ENCODE data around the gene CPEB1.
"Not testable (repeated sequence)": the region's sequence is repeated elsewhere in the genome, so short reads cannot be mapped to it uniquely, and the experiment has no call there.

CPEB1 gene

DNA sequence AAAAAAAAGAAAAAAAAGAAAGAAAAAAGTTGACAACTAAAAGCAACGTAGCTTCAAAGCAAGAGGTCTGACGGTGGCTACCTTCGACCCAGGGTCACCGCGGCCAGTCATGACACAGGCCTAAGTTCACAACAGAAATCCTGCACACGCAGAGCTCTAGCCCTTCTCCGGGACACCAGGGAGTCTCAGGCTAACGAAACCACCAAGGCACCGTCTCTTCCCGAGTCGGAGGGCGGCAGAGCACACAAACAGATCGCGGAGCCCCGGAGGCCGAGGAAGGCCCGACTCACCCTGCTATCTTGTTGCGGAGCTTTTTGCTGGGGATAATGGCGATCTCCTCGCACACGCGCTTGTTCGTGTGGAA is 107.5 kb downstream of the CPEB1 start:
- intact Hi-C loops (cut with DNase I; ENCODE audit: low total_unique reads): loop anchor here (10.0 kb wide), 2 partner anchors 105 to 665 kb away; partner anchors contain the start of genes CPEB1 and HDGFL3
- no peak for DNase-seq

DNA sequence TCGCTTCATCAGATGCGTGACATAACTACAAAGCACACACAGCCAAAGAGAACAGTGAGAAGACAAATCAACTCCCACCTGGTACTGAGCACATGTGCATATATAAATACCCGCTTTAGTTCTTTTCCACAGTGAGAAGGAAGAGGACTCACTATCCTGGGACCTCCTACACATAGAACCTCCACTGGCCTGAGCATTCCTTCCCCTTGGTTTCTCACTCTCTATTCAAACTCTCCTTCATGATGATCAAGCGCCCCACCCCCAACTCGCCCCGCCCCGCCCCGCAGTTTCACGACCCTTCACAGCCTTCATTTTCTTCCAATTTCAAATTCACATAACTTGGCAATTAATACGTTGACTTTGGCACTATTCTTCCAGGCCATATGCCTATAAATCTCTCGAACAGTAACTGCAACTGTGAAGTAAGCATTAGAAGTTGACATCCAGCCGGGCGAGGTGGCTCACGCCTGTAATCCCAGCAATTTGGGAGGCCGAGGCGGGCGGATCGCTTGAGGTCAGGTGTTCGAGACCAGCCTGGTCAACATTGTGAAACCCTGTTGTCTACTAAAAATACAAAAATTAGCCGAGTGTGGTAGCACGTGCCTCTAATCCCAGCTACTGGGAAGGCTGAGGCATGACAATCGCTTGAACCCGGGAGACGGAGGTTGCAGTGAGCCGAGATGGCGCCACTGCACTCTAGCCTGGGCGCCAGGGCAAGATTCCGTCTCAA is 108.0 kb downstream of the CPEB1 start:
- H3K4me3 ChIP-seq: peak overlapping the region; percentile 77 to 83
- no peak for DNase-seq
- TF ChIP-seq, protein P1, sequence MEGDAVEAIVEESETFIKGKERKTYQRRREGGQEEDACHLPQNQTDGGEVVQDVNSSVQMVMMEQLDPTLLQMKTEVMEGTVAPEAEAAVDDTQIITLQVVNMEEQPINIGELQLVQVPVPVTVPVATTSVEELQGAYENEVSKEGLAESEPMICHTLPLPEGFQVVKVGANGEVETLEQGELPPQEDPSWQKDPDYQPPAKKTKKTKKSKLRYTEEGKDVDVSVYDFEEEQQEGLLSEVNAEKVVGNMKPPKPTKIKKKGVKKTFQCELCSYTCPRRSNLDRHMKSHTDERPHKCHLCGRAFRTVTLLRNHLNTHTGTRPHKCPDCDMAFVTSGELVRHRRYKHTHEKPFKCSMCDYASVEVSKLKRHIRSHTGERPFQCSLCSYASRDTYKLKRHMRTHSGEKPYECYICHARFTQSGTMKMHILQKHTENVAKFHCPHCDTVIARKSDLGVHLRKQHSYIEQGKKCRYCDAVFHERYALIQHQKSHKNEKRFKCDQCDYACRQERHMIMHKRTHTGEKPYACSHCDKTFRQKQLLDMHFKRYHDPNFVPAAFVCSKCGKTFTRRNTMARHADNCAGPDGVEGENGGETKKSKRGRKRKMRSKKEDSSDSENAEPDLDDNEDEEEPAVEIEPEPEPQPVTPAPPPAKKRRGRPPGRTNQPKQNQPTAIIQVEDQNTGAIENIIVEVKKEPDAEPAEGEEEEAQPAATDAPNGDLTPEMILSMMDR (IDR thresholded peaks at IDR 0.05): no peak
- peak overlapping the region; percentile 87 for H3K27ac ChIP-seq
- H3K27me3 ChIP-seq: no peaks in the 10 kb centered on the region
- intact Hi-C loops (cut with DNase I; ENCODE audit: low total_unique reads): no loop called here
- H3K36me3 ChIP-seq: peaks cover 41 to 48% (median 42%) of the 10 kb centered on the region in 3 donors
- H3K9me3 ChIP-seq: no peaks in the 10 kb centered on the region
- peaks cover 0 to 34% (median 13%) of the 10 kb centered on the region in 4 donors for H3K4me1 ChIP-seq

More for the DNA sequence above, 107.5 kb downstream of the CPEB1 start:
- H3K9me3 ChIP-seq: no peaks in the 10 kb centered on the region
- H3K36me3 ChIP-seq: peaks cover 35 to 43% (median 36%) of the 10 kb centered on the region in 3 donors
- no peaks in the 10 kb centered on the region for H3K27me3 ChIP-seq
- H3K27ac ChIP-seq: peak overlapping the region; percentile 87
- peak overlapping the region; percentile 77 to 83 for H3K4me3 ChIP-seq
- TF ChIP-seq, protein P1 (IDR thresholded peaks at IDR 0.05): no peak
- peaks cover 0 to 34% (median 13%) of the 10 kb centered on the region in 4 donors for H3K4me1 ChIP-seq

DNA sequence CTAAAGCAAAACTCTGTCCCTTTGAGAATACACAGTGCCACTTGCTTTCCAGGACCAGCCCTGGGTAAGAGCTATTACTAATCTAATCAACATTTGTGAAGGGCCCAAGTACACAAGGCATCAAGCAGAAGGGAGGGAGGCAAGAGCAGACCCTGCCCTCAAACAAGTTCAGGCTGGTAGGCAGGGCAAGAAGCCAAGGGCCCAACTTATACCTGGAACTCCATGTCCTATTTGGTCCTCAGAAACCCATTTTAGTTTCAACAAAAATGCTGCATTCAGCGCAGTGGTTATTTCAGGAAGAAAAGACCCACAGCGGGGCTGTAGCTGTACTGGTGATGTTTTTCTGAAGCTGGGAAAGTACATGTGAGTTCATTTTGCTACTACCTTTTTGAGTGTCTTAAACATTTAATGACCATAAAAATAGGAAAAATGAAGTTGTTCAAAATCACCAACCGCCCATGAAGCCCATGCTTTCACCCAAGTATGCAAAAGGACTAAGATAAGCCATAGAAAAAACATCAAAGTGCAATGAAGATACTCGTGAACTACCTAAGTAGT is 109.7 kb downstream of the CPEB1 start:
- Histone ChIP-seq H3K9me3 (no peaks in the 10 kb centered on the region), H3K36me3 (peaks cover 47 to 64% (median 59%) of the 10 kb centered on the region in 3 donors), H3K4me1 (peaks cover 0 to 34% (median 13%) of the 10 kb centered on the region in 4 donors), H3K4me3 (no peak overlapping the region), H3K27ac (no peak overlapping the region), H3K27me3 (no peaks in the 10 kb centered on the region)
- intact Hi-C loops (cut with DNase I; ENCODE audit: low total_unique reads): no loop called here
- TF ChIP-seq, protein P1 (IDR thresholded peaks at IDR 0.05): no peak
- no peak for DNase-seq

DNA sequence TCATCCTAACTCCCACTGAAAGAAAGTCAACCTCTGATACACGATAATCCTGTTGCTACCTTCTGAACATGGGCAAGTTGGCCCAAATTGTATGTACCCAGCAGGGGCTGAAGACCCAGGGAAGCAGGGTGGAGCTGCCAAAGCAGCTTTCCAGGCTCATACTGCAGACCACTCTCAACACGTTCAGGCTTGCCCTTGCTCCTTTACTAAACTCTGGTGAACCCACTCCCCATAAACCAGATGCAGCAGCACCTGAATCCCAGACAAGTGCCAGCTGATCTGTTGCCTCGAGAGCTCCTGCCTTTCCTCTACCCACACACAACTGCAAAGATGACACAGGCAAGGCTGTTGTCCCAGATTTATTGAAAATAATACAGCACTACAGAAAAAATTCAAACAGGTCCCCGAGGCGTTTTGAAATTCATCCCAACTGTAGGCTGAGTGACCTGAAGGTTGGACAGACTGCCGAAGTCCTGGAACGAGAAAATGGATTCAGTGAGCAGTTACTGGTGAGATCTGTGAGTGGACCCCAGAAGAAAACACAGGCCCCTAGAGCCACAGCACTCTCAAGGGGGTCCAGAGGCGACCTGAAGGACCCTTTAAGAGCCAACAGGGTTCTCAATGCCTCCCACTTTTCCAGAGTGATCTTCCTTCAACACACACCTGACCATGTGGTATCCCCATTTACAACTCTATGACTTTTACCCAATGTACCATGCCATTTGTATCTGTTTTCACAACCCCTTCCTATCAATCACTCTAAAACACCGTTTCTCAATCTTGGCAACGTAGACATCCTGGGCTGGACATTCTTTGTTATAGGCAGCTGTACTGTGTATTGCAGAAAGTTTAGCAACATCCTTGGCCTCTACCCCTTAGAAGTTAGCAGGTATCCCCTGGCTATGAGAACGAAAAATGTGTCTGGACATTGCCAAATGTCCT is 110.5 kb downstream of the CPEB1 start:
- intact Hi-C loops (cut with DNase I; ENCODE audit: low total_unique reads): no loop called here
- Histone ChIP-seq H3K27ac (no peak overlapping the region), H3K36me3 (peaks cover 47 to 64% (median 60%) of the 10 kb centered on the region in 3 donors), H3K4me3 (no peak overlapping the region), H3K27me3 (no peaks in the 10 kb centered on the region), H3K9me3 (no peaks in the 10 kb centered on the region), H3K4me1 (peaks cover 0 to 34% (median 13%) of the 10 kb centered on the region in 4 donors)
- DNase-seq: no peak
- TF ChIP-seq, protein P1 (IDR thresholded peaks at IDR 0.05): no peak

DNA sequence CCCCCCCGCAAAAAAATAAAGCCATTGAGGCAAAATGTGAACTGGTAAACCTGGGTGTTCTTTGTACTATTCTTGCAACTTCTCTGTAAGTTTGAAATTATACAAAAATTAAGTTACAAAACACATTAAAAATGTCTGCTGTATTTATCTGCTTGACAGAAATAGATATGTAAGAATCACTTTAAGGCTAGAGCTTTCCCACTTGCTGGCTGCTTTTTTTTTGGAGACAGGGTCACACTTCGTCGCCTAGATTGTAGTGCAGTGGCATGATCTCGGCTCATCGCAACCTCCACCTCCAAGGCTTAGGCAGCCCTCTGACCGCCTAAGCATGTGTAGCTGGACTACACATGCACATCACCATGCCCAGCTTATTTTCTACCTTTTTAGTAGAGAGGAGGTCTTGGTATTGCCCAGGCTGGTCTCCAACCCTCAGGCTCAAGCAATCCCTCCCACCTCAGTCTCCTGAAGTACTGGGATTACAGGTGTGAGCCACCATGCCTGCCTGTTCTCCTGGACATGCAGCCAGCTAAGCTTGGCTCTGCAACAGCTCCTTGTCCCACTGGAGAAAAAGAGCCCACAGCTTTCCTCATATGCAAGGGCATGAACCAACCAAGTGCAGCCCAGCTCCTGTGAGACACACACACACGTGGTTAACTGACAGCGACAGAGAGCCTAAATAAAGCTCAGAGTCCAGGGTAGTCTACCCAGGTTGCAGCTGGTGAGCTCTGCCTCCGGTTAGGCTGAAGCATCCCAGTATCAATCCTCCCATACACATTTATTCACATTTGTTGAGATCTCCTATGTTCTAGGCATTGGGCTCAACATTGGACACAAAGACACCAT is 111.4 kb downstream of the CPEB1 start:
- H3K9me3 ChIP-seq: no peaks in the 10 kb centered on the region
- TF ChIP-seq, protein P1 (IDR thresholded peaks at IDR 0.05): no peak
- no peak overlapping the region for H3K27ac ChIP-seq
- H3K27me3 ChIP-seq: no peaks in the 10 kb centered on the region
- H3K4me1 ChIP-seq: peaks cover 0 to 32% (median 13%) of the 10 kb centered on the region in 4 donors
- H3K4me3 ChIP-seq: no peak overlapping the region
- no peak for DNase-seq
- intact Hi-C loops (cut with DNase I; ENCODE audit: low total_unique reads): no loop called here
- peaks cover 47 to 64% (median 60%) of the 10 kb centered on the region in 3 donors for H3K36me3 ChIP-seq

DNA sequence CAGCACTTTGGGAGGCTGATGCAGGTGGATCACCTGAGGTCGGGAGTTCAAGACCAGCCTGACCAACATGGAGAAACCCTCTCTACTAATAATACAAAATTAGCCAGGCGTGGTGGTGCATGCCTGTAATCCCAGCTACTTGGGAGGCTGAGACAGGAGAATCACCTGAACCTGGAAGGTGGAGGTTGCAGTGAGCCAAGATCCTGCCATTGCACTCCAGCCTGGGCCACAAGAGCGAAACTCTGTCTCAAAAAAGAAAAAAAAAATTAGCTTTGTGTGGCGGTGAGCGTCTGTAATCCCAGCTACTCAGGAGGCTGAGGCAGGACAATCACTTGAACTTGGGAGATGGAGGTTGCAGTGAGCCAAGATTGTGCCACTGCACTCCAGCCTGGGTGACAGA is 112.0 kb downstream of the CPEB1 start:
- Histone ChIP-seq H3K36me3 (peaks cover 47 to 64% (median 60%) of the 10 kb centered on the region in 3 donors), H3K4me1 (peaks cover 0 to 37% (median 15%) of the 10 kb centered on the region in 4 donors)
- H3K4me3 ChIP-seq; H3K27me3 ChIP-seq; intact Hi-C loops (cut with DNase I; ENCODE audit: low total_unique reads); DNase-seq; H3K9me3 ChIP-seq; H3K27ac ChIP-seq: not testable (repeated sequence)

DNA sequence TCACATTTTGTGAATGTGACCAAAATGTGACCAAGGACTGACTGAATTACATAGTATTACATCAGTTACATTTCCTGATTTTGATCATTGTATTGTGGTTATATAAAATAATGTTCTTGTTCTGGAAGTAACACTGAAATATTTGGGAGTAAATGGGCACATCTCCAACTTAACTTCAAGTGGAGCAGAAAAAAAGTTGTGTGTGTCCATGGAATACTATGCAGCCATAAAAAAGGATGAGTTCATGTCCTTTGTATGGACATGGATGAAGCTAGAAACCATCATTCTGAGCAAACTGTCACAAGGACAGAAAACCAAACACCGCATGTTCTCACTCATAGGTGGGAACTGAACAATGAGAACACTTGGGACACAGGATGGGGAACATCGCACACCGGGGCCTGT is 112.7 kb downstream of the CPEB1 start:
- H3K27me3 ChIP-seq; H3K9me3 ChIP-seq; H3K27ac ChIP-seq; H3K4me3 ChIP-seq; DNase-seq; intact Hi-C loops (cut with DNase I; ENCODE audit: low total_unique reads): not testable (repeated sequence)
- peaks cover 0 to 34% (median 14%) of the 10 kb centered on the region in 4 donors for H3K4me1 ChIP-seq
- peaks cover 47 to 64% (median 60%) of the 10 kb centered on the region in 3 donors for H3K36me3 ChIP-seq
